SK-N-SH (cell line): Measurements from ENCODE around the gene LACTBL1. TPM values are rescaled to one million over a fixed set of nuclear protein-coding genes. Genes with fewer than 3 reads are reported as not detected.
"Not testable (repeated sequence)": the region's sequence is repeated elsewhere in the genome, so short reads cannot be mapped to it uniquely, and the experiment has no call there.

Source experiments
- CTCF ChIA-PET: fragments of 300-600, 350-600 bp; formaldehyde crosslinking; extraction: SDS; loops from one replicate; lab custom pipeline; 2021; lab: Yijun Ruan, JAX
- POLR2A ChIA-PET: fragments of 350-600 bp; sonication (Branson Sonifier 250); formaldehyde crosslinking; extraction: SDS; loops from one replicate; lab custom pipeline; 2020; ENCODE audit warnings: antibody characterized with exemption, inconsistent platforms; lab: Yijun Ruan, JAX
- DNase-seq: peaks from one replicate; pipeline ENCODE4 v3.0.0; 2012
- H2AFZ ChIP-seq: fragments of 200-600 bp; sonication (generic); 2 replicates; pipeline ENCODE4 v1.8.1; 2016; ENCODE audit warnings: antibody characterized with exemption, mild to moderate bottlenecking, low read depth
- H3F3A ChIP-seq: fragments of 200-600 bp; sonication (generic); replicated peaks from 2 replicates; pipeline ENCODE3; 2016; ENCODE audit warnings: antibody characterized with exemption, mild to moderate bottlenecking; ENCODE audit not compliant: insufficient read depth
- H3K27ac ChIP-seq, 2 experiments: fragments of 200-500 bp in 1 of 2; fragments of 200-600 bp in 1 of 2; sonication (Bioruptor generic) in 1 of 2; sonication (generic), shearing (Covaris generic) in 1 of 2; 2 replicates each; pipeline versions ENCODE4 v1.5.1 to v1.6.1; 2014 to 2016; ENCODE audit warnings: low read depth in 2 of 2, inconsistent platforms in 1 of 2, low read length in 1 of 2, mild to moderate bottlenecking in 1 of 2, mixed read lengths in 1 of 2
- H3K27me3 ChIP-seq: fragments of 200-600 bp; sonication (generic), shearing (Covaris generic); 2 replicates; pipeline ENCODE4 v1.6.1; 2016; ENCODE audit warnings: mixed run types; ENCODE audit not compliant: insufficient read depth
- H3K36me3 ChIP-seq, 2 experiments: fragments of 200-500 bp in 1 of 2; fragments of 200-600 bp in 1 of 2; sonication (Bioruptor generic) in 1 of 2; sonication (generic) in 1 of 2; replicated peaks in 1 of 2; 2 replicates each; pipeline versions ENCODE3 to v1.5.1; 2014 to 2016; ENCODE audit warnings: low read length in 1 of 2, mild to moderate bottlenecking in 1 of 2; ENCODE audit not compliant: insufficient read depth in 2 of 2, control insufficient read depth in 1 of 2
- H3K4me1 ChIP-seq, 2 experiments: fragments of 200-500 bp in 1 of 2; fragments of 200-600 bp in 1 of 2; sonication (Bioruptor generic) in 1 of 2; sonication (generic), shearing (Covaris generic) in 1 of 2; 2 replicates each; pipeline versions ENCODE4 v1.5.1 to v1.6.1; 2014 to 2016; ENCODE audit warnings: low read depth in 1 of 2, low read length in 1 of 2, mixed run types in 1 of 2; ENCODE audit not compliant: insufficient read depth in 2 of 2, control insufficient read depth in 1 of 2
- H3K4me2 ChIP-seq: fragments of 200-600 bp; sonication (generic), shearing (Covaris generic); 2 replicates; pipeline ENCODE4 v1.6.1; 2017; ENCODE audit warnings: mixed run types
- H3K4me3 ChIP-seq, 2 experiments: fragments of 200-500 bp in 1 of 2; fragments of 200-600 bp in 1 of 2; sonication (Bioruptor generic) in 1 of 2; sonication (generic), shearing (Covaris generic) in 1 of 2; 2 replicates each; pipeline versions ENCODE4 v1.5.1 to v1.8.1; 2014 to 2016; ENCODE audit warnings: low read depth in 2 of 2, inconsistent platforms in 1 of 2, low read length in 1 of 2, mild to moderate bottlenecking in 1 of 2, mixed read lengths in 1 of 2, moderate library complexity in 1 of 2
- H3K79me2 ChIP-seq: fragments of 200-600 bp; sonication (generic); 2 replicates; pipeline ENCODE4 v1.8.1; 2017; ENCODE audit warnings: mild to moderate bottlenecking; ENCODE audit not compliant: insufficient read depth
- H3K9ac ChIP-seq: fragments of 200-600 bp; sonication (generic); 2 replicates; pipeline ENCODE4 v1.6.1; 2017; ENCODE audit warnings: mixed run types
- H3K9me2 ChIP-seq: fragments of 200-600 bp; sonication (generic); 2 replicates; pipeline ENCODE4 v1.6.1; 2017; ENCODE audit warnings: mixed run types
- H3K9me3 ChIP-seq: fragments of 200-600 bp; sonication (generic); 2 replicates; pipeline ENCODE4 v1.6.1; 2017; ENCODE audit warnings: mixed run types, mild to moderate bottlenecking, moderate library complexity
- H4K20me1 ChIP-seq: fragments of 200-600 bp; sonication (generic); 2 replicates; pipeline ENCODE4 v1.6.1; 2017; ENCODE audit warnings: mild to moderate bottlenecking, mixed run types; ENCODE audit not compliant: insufficient read depth
- CHD2 ChIP-seq: fragments of 150-350 bp; IDR thresholded peaks from 2 replicates; pipeline ENCODE4 v1.6.1; 2018; ENCODE audit warnings: low read length; ENCODE audit not compliant: partially characterized antibody
- CTCF ChIP-seq: fragments of 200-600 bp; sonication (generic); IDR thresholded peaks from 2 replicates; pipeline ENCODE4 v1.6.1; 2017; ENCODE audit warnings: antibody characterized with exemption, mild to moderate bottlenecking, moderate library complexity
- EZH2phosphoT487 ChIP-seq: fragments of 200-600 bp; sonication (generic); IDR thresholded peaks from 2 replicates; pipeline ENCODE4 v1.6.1; 2017; ENCODE audit warnings: low read depth, mixed run types, mild to moderate bottlenecking, antibody characterized with exemption, moderate library complexity, borderline replicate concordance
- FOXM1 ChIP-seq: IDR thresholded peaks from 2 replicates; pipeline ENCODE4 v1.4.0; 2012; ENCODE audit warnings: low read depth, mild to moderate bottlenecking
- JUND ChIP-seq: IDR thresholded peaks from 2 replicates; pipeline ENCODE4 v1.4.0; 2012
- MEF2A ChIP-seq: IDR thresholded peaks from 2 replicates; pipeline ENCODE4 v1.4.0; 2012; ENCODE audit warnings: low read depth, borderline replicate concordance
- MXI1 ChIP-seq: IDR thresholded peaks from 2 replicates; pipeline ENCODE4 v1.6.1; 2012; ENCODE audit warnings: mild to moderate bottlenecking, low read depth, low read length, improper control_type of control experiment
- NRF1 ChIP-seq: IDR thresholded peaks from 2 replicates; pipeline ENCODE4 v1.6.1; 2012; ENCODE audit warnings: low read depth, mild to moderate bottlenecking, low read length
- PBX3 ChIP-seq: IDR thresholded peaks from 2 replicates; pipeline ENCODE4; 2012
- POLR2AphosphoS5 ChIP-seq: IDR thresholded peaks from 2 replicates; pipeline ENCODE4 v1.6.1; 2012; ENCODE audit warnings: low read depth, low read length
- RCOR1 ChIP-seq: fragments of 150-350 bp; IDR thresholded peaks from 2 replicates; pipeline ENCODE4 v1.6.1; 2017; ENCODE audit warnings: antibody characterized with exemption, low read length
- SIN3A ChIP-seq: IDR thresholded peaks from 2 replicates; pipeline ENCODE4 v1.6.1; 2012; ENCODE audit warnings: low read depth, mild to moderate bottlenecking, low read length, moderate library complexity, borderline replicate concordance
- SMC3 ChIP-seq: IDR thresholded peaks from 2 replicates; pipeline ENCODE4 v1.6.1; 2012; ENCODE audit warnings: low read depth, low read length, improper control_type of control experiment
- TCF12 ChIP-seq: IDR thresholded peaks from 2 replicates; pipeline ENCODE4 v1.4.0; 2012
- TEAD4 ChIP-seq: IDR thresholded peaks from 2 replicates; pipeline ENCODE4 v1.4.0; 2012; ENCODE audit warnings: mild to moderate bottlenecking, borderline replicate concordance; ENCODE audit not compliant: insufficient read depth
- USF1 ChIP-seq: IDR thresholded peaks from 2 replicates; pipeline ENCODE4 v1.4.0; 2012; ENCODE audit warnings: low read depth, borderline replicate concordance
- YY1 ChIP-seq: IDR thresholded peaks from 2 replicates; pipeline ENCODE4 v1.4.0; 2012; ENCODE audit warnings: low read depth, mild to moderate bottlenecking
- whole genome bisulfite sequencing: methylation state at CpG from one replicate; pipeline ENCODE4 v1.1.6; 2017; ENCODE audit warnings: low lambda C conversion rate; 5-methylcytosine and 5-hydroxymethylcytosine counted together
- polyA plus RNA-seq, 3 experiments: library from polyadenylated mRNA; depleted of rRNA; stranded (reverse); fragments of >200 nt; gene quantifications; 2 replicates each; pipeline ENCODE4 v1.2.3, GENCODE V29; 2012

The LACTBL1 gene
- polyA plus RNA-seq, 1 of the 3 experiments (the other 2 are of a cell fraction) = not detected

GRCh38 chr1:22992384-22992783, 19.7 kb upstream of the LACTBL1 start:
- H3K27ac ChIP-seq, H3K27me3 ChIP-seq, H3F3A ChIP-seq, H3K9ac ChIP-seq, H3K4me1 ChIP-seq, POLR2A ChIA-PET, H3K4me2 ChIP-seq, H3K79me2 ChIP-seq, DNase-seq, H3K4me3 ChIP-seq, H2AFZ ChIP-seq, H3K9me2 ChIP-seq, H4K20me1 ChIP-seq, H3K36me3 ChIP-seq: not testable (repeated sequence)
- 49% methylated on average over 3 of the region's 3 CpGs for WGBS
- peaks cover 16% of the 10 kb centered on the region; the same call in 1 of the 2 replicates for H3K9me3 ChIP-seq
- CTCF ChIA-PET = interaction anchor here (2.8 kb wide), 1 partner anchor 192 kb away, joined by 13 read pairs; no protein-coding TSS in a partner anchor

- no peak overlapping the region for H3K9ac ChIP-seq
- POLR2A ChIA-PET = no interaction called here
- H3F3A ChIP-seq = no peaks in the 10 kb centered on the region
- H3K9me3 ChIP-seq = no peaks in the 10 kb centered on the region
- H3K4me3 ChIP-seq = no peak overlapping the region
- H2AFZ ChIP-seq = no peak overlapping the region
- no peaks in the 10 kb centered on the region for H3K9me2 ChIP-seq
- H3K4me2 ChIP-seq = no peak overlapping the region
- WGBS = 80% methylated on average over 4 of the region's 4 CpGs
- no peaks in the 10 kb centered on the region for H3K36me3 ChIP-seq
- no peaks in the 10 kb centered on the region for H4K20me1 ChIP-seq
- H3K27me3 ChIP-seq = no peaks in the 10 kb centered on the region; the same call in 1 of the 2 replicates
- no peak overlapping the region for H3K27ac ChIP-seq
- DNase-seq = no peak
- TF ChIP-seq TCF12 = no peak
- TF ChIP-seq SIN3A = no peak
- no peak for TF ChIP-seq FOXM1
- TF ChIP-seq MXI1 = no peak
- no peak for TF ChIP-seq POLR2AphosphoS5
- TF ChIP-seq JUND = no peak
- TF ChIP-seq NRF1 = no peak
- TF ChIP-seq PBX3 = no peak
- TF ChIP-seq CHD2 = no peak
- TF ChIP-seq TEAD4 = no peak
- no peak for TF ChIP-seq EZH2phosphoT487
- no peak for TF ChIP-seq MEF2A
- TF ChIP-seq RCOR1 = no peak
- no peak for TF ChIP-seq USF1
- no peak for TF ChIP-seq YY1
- no peak for TF ChIP-seq CTCF
- no peak for TF ChIP-seq SMC3
- CTCF ChIA-PET = interaction anchor here (0.9 to 3.4 kb wide), 2 partner anchors 12 to 201 kb away, joined by 3 to 20 read pairs; no protein-coding TSS in a partner anchor
- no peaks in the 10 kb centered on the region for H3K79me2 ChIP-seq
- no peaks in the 10 kb centered on the region for H3K4me1 ChIP-seq
Measured at GRCh38 chr1:22983944-22984343, 11.3 kb upstream of the LACTBL1 start.

- peaks cover 0 to 13% of the 10 kb centered on the region in 2 experiments; a peak in 2 of 4 replicates for H3K4me1 ChIP-seq
- H3K9ac ChIP-seq, H3K4me2 ChIP-seq, H3K36me3 ChIP-seq, H3F3A ChIP-seq, H3K27ac ChIP-seq, H4K20me1 ChIP-seq, H3K27me3 ChIP-seq, DNase-seq, H3K79me2 ChIP-seq, POLR2A ChIA-PET, H3K9me3 ChIP-seq, H3K9me2 ChIP-seq, H2AFZ ChIP-seq, H3K4me3 ChIP-seq: not testable (repeated sequence)
- 100% methylated on average over 2 of the region's 3 CpGs for WGBS
- CTCF ChIA-PET = interaction anchor here (1.8 to 11.2 kb wide), 2 partner anchors 118 to 204 kb away, joined by 4 to 159 read pairs; no protein-coding TSS in a partner anchor
Measured at GRCh38 chr1:22980471-22980790, 7.8 kb upstream of the LACTBL1 start.
